HUES64 (cell line): ENCODE data around the gene IRF6.

Experiments used
- H3K27ac ChIP-seq: 2 replicates; pipeline ENCODE4 v1.7.0; 2013; ENCODE audit warnings: low read depth, low read length, inconsistent platforms
- H3K27me3 ChIP-seq: 2 replicates; pipeline ENCODE4 v1.6.1; 2013; ENCODE audit warnings: mild to moderate bottlenecking, low read length; ENCODE audit not compliant: insufficient read depth
- H3K36me3 ChIP-seq: 2 replicates; pipeline ENCODE4 v1.6.1; 2013; ENCODE audit warnings: mild to moderate bottlenecking, low read length; ENCODE audit not compliant: insufficient read depth
- H3K4me1 ChIP-seq: 2 replicates; pipeline ENCODE4 v1.6.1; 2013; ENCODE audit warnings: mild to moderate bottlenecking, low read length, moderate library complexity; ENCODE audit not compliant: insufficient read depth
- H3K4me3 ChIP-seq: 2 replicates; pipeline ENCODE4 v1.5.1; 2013; ENCODE audit warnings: mild to moderate bottlenecking, low read length, moderate library complexity
- H3K9ac ChIP-seq: 2 replicates; pipeline ENCODE4 v1.6.1; 2013; ENCODE audit warnings: mild to moderate bottlenecking, low read depth, low read length
- H3K9me3 ChIP-seq: 2 replicates; pipeline ENCODE4 v1.6.1; 2013; ENCODE audit warnings: low read depth, low read length; ENCODE audit not compliant: insufficient read depth
- WGBS: fragments of 150-250, 120-280 bp; methylation state at CpG from one replicate; pipeline ENCODE4 v1.1.7; 2013; ENCODE audit warnings: missing lambda C conversion rate; 5-methylcytosine and 5-hydroxymethylcytosine counted together

IRF6 gene

DNA sequence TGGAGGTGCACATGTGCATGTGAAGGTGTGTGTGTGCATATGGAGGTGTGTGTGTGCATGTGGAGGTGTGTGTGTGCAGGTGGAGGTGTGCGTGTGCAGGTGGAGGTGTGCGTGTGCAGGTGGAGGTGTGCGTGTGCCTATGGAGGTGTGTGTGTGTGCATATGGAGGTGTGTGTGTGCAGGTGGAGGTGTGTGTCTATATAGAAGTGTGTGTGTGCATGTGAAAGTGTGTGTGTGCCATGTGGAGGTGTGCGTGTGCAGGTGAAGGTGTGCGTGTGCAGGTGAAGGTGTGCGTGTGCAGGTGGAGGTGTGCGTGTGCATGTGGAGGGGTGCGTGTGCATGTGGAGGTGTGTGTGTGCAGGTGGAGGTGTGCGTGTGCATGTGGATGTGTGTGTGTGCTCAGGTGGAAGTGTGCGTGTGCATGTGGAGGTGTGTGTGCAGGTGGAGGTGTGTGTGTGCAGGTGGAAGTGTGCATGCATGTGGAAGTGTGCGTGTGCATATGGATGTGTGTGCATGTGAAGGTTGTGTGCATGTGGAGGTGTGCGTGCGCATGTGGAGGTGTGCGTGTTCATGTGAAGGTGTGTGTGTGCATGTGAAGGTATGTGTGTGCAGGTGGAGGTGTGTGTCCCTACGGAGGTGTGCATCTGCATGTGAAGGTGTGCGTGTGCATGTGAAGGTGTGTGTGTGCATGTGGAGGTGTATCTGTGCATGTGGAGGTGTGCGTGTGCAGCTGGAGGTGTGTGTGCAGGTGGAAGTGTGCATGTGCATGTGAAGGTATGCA lies 35.1 kb downstream of the IRF6 start:
- WGBS, result 91% methylated on average over 17 of the region's 17 CpGs
- Histone ChIP-seq H3K36me3 (no peaks in the 10 kb centered on the region), H3K4me3 (no peak overlapping the region)

DNA sequence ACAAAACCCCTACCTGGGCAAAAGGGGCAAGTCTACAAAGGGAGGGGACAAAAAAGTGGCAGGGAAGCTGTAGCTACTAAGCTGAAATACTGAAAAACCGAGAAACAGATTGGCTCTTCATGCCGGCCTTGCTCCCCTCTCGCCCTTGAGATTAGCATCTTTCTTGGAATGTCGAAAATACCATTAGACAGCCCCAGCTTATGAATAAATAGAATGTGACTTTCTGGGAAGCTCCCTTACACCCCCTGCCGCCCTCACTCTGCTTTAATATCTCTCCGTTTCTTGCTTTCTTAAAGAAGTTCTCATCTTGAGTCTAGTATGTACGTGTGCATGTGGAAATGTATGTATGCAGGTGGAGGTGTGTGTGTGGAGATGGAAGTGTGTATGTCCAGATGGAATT lies 36.0 kb downstream of the IRF6 start:
- H3K27ac ChIP-seq, result no peak overlapping the region
- no peaks in the 10 kb centered on the region for H3K9me3 ChIP-seq
- 91% methylated on average over 7 of the region's 7 CpGs for WGBS
- H3K4me3 ChIP-seq, result no peak overlapping the region
- H3K4me1 ChIP-seq, result 0 out of 2 replicates have a peak, but pooled peaks cover 3% of the 10 kb centered on the region
- H3K36me3 ChIP-seq, result no peaks in the 10 kb centered on the region
- peaks cover 9% of the 10 kb centered on the region; the same call in 1 of the 2 replicates for H3K27me3 ChIP-seq
- no peak overlapping the region for H3K9ac ChIP-seq

More for the DNA sequence above, 35.1 kb downstream of the IRF6 start:
- Histone ChIP-seq H3K27ac (no peak overlapping the region), H3K27me3 (peaks cover 9% of the 10 kb centered on the region; the same call in 1 of the 2 replicates), H3K9me3 (no peaks in the 10 kb centered on the region), H3K9ac (no peak overlapping the region), H3K4me1 (0 out of 2 replicates have a peak, but pooled peaks cover 3% of the 10 kb centered on the region)

DNA sequence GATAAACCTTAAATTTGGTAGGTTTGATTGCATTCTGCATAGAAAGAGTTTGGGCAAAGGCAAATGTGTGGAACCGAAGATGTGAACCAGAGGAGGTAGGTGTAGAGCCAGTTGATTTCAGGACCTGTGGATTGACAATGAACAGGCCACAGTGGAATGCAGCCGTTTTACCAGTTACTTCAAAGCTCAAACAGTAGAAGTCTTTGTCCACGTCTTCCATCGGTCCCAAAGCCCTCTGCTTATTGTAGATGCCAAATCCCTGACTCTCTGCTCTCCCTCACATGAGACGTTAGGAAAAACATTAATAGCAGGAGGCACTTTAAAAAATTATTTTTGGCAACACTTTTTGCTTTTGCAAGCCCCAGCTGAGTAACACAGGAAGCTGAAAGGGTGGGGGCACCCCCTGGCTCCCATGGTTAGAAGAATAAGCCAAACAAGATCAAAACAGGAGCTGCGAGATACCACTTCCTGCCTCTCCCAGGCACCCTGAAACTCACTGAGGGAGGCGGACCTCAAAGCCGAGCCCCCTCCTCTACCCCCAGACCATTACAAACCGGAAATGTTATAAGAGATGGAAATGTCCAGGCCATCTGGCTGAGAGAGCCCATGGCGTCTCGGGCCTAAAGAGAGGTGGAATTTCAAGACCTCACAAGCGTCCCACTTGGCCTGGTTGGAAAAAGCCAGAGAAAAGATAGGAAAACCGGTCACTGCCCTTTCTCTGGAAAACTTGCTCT lies 36.6 kb downstream of the IRF6 start:
- no peak overlapping the region for H3K4me3 ChIP-seq
- WGBS, result 87% methylated on average over 13 of the region's 13 CpGs
- H3K4me1 ChIP-seq, result 0 out of 2 replicates have a peak, but pooled peaks cover 3% of the 10 kb centered on the region
- no peak overlapping the region for H3K9ac ChIP-seq
- no peaks in the 10 kb centered on the region for H3K9me3 ChIP-seq
- H3K27ac ChIP-seq, result no peak overlapping the region
- H3K36me3 ChIP-seq, result no peaks in the 10 kb centered on the region
- peaks cover 3% of the 10 kb centered on the region; the same call in 1 of the 2 replicates for H3K27me3 ChIP-seq

DNA sequence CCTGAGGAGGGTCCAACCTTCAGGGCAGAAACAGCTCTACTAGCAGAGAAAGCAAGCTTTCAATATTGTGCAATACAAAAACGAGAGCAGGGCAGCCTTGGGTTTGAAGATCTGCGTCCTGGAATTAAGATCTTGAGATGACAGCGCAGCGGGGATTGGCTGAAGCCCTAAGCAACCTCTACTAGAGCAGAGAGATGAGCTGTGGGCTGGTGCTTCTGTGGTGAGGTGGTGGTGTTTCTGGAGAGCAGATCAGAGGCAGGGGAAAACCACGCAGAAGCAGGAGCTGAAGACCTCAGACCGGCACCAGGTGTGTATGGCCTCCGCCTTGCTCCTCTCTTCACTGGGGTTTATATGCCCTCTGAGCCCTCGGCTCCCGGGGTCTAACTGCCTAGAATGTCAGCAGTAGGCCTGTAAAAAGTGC lies 37.6 kb downstream of the IRF6 start:
- Histone ChIP-seq H3K9me3 (no peaks in the 10 kb centered on the region), H3K36me3 (no peaks in the 10 kb centered on the region), H3K9ac (no peak overlapping the region), H3K27ac (no peak overlapping the region), H3K4me3 (no peak overlapping the region), H3K27me3 (peaks cover 2% of the 10 kb centered on the region; the same call in 1 of the 2 replicates), H3K4me1 (0 out of 2 replicates have a peak, but pooled peaks cover 3% of the 10 kb centered on the region)
- WGBS, result 96% methylated on average over 9 of the region's 9 CpGs

DNA sequence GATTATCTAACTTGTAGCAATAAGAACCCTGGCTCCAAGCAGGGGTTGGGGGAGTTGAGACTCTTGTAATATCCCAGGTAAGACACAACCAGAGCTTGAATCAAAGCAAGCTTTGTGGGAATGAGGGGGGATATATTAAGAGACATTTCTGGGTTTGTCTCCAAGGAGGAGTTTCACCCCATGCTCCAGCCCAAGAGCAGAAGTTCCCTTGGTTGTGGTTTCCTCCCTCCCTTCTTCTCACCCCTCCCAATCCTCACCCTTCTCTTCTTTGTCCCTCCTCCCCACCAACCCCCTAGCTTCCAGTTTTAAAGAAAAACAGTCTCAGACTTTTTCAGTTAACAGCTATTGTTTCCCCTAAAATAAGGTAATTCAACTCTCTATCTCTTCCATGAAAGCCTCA lies 38.2 kb downstream of the IRF6 start:
- Histone ChIP-seq H3K27ac (no peak overlapping the region), H3K9ac (no peak overlapping the region), H3K9me3 (no peaks in the 10 kb centered on the region), H3K4me1 (0 out of 2 replicates have a peak, but pooled peaks cover 3% of the 10 kb centered on the region), H3K36me3 (no peaks in the 10 kb centered on the region), H3K27me3 (0 out of 2 replicates have a peak, but pooled peaks cover 1% of the 10 kb centered on the region), H3K4me3 (no peak overlapping the region)

- H3K27ac ChIP-seq, result no peak overlapping the region
- H3K9ac ChIP-seq, result no peak overlapping the region
- no peaks in the 10 kb centered on the region for H3K36me3 ChIP-seq
- no peaks in the 10 kb centered on the region for H3K9me3 ChIP-seq
- 0 out of 2 replicates have a peak, but pooled peaks cover 3% of the 10 kb centered on the region for H3K4me1 ChIP-seq
- H3K27me3 ChIP-seq, result peaks cover 2% of the 10 kb centered on the region; the same call in 1 of the 2 replicates
- no peak overlapping the region for H3K4me3 ChIP-seq
These were observed 38.8 kb downstream of the IRF6 start for GRCh38 chr1:209767096-209767495.

GRCh38 chr1:209766051-209766450 lies 39.9 kb downstream of the IRF6 start:
- Histone ChIP-seq H3K9me3 (no peaks in the 10 kb centered on the region), H3K27ac (no peak overlapping the region), H3K36me3 (no peaks in the 10 kb centered on the region), H3K4me1 (0 out of 2 replicates have a peak, but pooled peaks cover 3% of the 10 kb centered on the region), H3K9ac (no peak overlapping the region), H3K27me3 (peaks cover 3% of the 10 kb centered on the region; the same call in 1 of the 2 replicates), H3K4me3 (no peak overlapping the region)
- 95% methylated on average over 2 of the region's 2 CpGs for WGBS

GRCh38 chr1:209761011-209761635 lies 44.8 kb downstream of the IRF6 start:
- H3K9me3 ChIP-seq, result no peaks in the 10 kb centered on the region
- no peaks in the 10 kb centered on the region for H3K36me3 ChIP-seq
- H3K4me1 ChIP-seq, result no peaks in the 10 kb centered on the region

DNA sequence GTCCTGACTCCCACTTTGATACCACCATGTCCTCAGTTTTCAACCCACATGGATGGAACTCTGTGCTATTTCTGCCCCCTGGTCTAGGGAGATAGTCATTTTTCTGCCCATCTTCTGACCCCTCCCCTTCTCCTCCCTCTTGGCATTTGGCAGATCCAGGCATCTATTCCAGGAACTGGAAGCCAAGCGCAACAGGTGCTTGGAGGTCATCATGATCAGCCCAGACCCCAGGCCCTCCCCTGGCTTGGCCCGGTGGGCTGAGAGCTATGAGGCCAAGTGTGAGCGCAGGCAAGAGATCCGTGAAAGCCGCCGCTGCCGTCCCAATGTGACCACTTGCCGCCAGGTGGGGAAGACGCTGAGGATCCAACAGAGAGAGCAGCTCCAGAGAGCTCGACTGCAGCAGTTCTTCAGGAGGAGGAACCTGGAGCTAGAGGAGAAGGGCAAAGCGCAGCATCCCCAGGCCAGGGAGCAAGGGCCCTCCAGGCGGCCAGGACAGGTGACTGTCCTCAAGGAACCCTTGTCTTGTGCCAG lies 46.0 kb downstream of the IRF6 start:
- WGBS, result 89% methylated on average over 12 of the region's 12 CpGs
- Histone ChIP-seq H3K9ac (no peak overlapping the region), H3K4me3 (no peak overlapping the region), H3K9me3 (no peaks in the 10 kb centered on the region), H3K27ac (no peak overlapping the region), H3K36me3 (no peaks in the 10 kb centered on the region), H3K4me1 (no peaks in the 10 kb centered on the region), H3K27me3 (peaks cover 6% of the 10 kb centered on the region)

More at GRCh38 chr1:209761011-209761635, 44.8 kb downstream of the IRF6 start:
- no peak overlapping the region for H3K4me3 ChIP-seq
- H3K27me3 ChIP-seq, result peaks cover 6% of the 10 kb centered on the region
- H3K9ac ChIP-seq, result no peak overlapping the region
- H3K27ac ChIP-seq, result no peak overlapping the region

DNA sequence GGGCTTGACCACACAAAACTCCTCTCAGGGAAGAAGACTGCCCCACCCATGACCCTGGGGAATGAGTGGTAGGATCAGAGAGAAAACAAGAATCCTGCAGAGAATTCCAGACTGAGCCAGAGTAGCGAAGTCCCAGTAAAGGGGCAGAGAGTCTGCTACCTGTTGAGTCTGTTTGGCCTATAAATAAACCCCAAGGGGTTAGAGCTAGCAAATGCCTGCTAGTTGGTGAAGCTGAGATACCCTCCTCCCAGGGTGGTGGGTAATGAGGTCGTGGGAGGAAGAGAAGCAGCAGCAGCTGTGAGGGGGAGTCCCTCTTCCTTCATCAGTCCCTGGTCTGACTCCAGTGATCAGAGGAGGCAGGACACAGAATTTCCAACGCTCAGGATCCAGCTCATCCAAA lies 47.5 kb downstream of the IRF6 start:
- no peaks in the 10 kb centered on the region for H3K9me3 ChIP-seq
- no peak overlapping the region for H3K9ac ChIP-seq
- no peaks in the 10 kb centered on the region for H3K4me1 ChIP-seq
- H3K36me3 ChIP-seq, result no peaks in the 10 kb centered on the region
- H3K27me3 ChIP-seq, result peaks cover 6% of the 10 kb centered on the region
- no peak overlapping the region for H3K4me3 ChIP-seq
- WGBS, result 77% methylated on average over 3 of the region's 3 CpGs
- H3K27ac ChIP-seq, result no peak overlapping the region
